Mesothelial cell of epicardium (in vitro differentiated cells): ENCODE measurements around the gene TMEM80. TPM values are rescaled to one million over a fixed set of nuclear protein-coding genes. Genes with fewer than 3 reads are reported as not detected.

Experiments
- DNase-seq, 2 experiments: peaks; one replicate each; pipeline ENCODE4 v3.0.0; 2021; ENCODE audit warnings: low spot score in 2 of 2; ENCODE audit not compliant: unreplicated experiment in 2 of 2
- H3K27ac Mint-ChIP-seq: 2 replicates; pipeline ENCODE4 v1.8.0; 2021; ENCODE audit warnings: mixed read lengths
- H3K27me3 Mint-ChIP-seq: 2 replicates; pipeline ENCODE4 v1.8.0; 2021; ENCODE audit warnings: low read depth, mixed read lengths
- H3K36me3 Mint-ChIP-seq: 2 replicates; pipeline ENCODE4 v1.8.0; 2021; ENCODE audit warnings: mixed read lengths
- H3K4me1 Mint-ChIP-seq: 2 replicates; pipeline ENCODE4 v1.8.0; 2021; ENCODE audit warnings: mixed read lengths
- H3K4me3 Mint-ChIP-seq: 2 replicates; pipeline ENCODE4 v1.8.0; 2021; ENCODE audit warnings: mild to moderate bottlenecking, moderate library complexity, mixed read lengths
- H3K9me3 Mint-ChIP-seq: 2 replicates; pipeline ENCODE4 v1.8.0; 2021; ENCODE audit warnings: mixed read lengths
- total RNA-seq: library from RNA; stranded (reverse); gene quantifications from 3 replicates; pipeline ENCODE4 v1.2.1, GENCODE V29; 2021
- TF ChIP-seq, protein P1 (sequence below): fragments of 200-600 bp; sonication (generic); IDR thresholded peaks from one replicate; pipeline ENCODE4 v1.5.0; 2021; ENCODE audit warnings: antibody characterized with exemption; ENCODE audit not compliant: unreplicated experiment

Gene TMEM80
- total RNA-seq, 1 donor from 2014 or later = 28.7 TPM

DNA sequence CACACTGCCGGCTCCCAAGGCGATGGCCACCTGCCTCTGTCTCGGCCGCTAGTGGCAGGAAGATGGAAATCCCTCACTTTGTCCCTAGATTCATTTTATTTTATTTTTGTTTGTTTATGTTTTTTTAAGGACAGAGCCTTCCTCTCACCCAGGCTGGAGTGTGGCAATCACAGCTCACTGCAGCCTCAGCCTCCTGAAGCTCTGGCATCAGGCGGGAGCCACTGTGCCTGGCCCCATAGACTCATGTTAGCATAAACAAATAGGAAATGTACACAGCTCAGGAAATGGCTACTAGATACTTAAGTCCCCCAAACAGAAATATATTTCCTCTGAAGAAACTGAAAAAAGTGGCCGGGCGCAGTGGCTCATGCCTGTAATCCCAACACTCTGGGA, 3.5 kb downstream of the TMEM80 start:
- H3K4me1 Mint-ChIP-seq = peaks cover 21% of the 10 kb centered on the region
- DNase-seq = no peak
- H3K36me3 Mint-ChIP-seq = peaks cover 1% of the 10 kb centered on the region
- no peaks in the 10 kb centered on the region for H3K27me3 Mint-ChIP-seq
- TF ChIP-seq, protein P1, sequence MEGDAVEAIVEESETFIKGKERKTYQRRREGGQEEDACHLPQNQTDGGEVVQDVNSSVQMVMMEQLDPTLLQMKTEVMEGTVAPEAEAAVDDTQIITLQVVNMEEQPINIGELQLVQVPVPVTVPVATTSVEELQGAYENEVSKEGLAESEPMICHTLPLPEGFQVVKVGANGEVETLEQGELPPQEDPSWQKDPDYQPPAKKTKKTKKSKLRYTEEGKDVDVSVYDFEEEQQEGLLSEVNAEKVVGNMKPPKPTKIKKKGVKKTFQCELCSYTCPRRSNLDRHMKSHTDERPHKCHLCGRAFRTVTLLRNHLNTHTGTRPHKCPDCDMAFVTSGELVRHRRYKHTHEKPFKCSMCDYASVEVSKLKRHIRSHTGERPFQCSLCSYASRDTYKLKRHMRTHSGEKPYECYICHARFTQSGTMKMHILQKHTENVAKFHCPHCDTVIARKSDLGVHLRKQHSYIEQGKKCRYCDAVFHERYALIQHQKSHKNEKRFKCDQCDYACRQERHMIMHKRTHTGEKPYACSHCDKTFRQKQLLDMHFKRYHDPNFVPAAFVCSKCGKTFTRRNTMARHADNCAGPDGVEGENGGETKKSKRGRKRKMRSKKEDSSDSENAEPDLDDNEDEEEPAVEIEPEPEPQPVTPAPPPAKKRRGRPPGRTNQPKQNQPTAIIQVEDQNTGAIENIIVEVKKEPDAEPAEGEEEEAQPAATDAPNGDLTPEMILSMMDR = no peak
- no peak overlapping the region for H3K4me3 Mint-ChIP-seq
- H3K27ac Mint-ChIP-seq = no peak overlapping the region
- no peaks in the 10 kb centered on the region for H3K9me3 Mint-ChIP-seq

GRCh38 chr11:699753-700152, 4.1 kb downstream of the TMEM80 start:
- no peaks in the 10 kb centered on the region for H3K9me3 Mint-ChIP-seq
- no peak overlapping the region for H3K4me3 Mint-ChIP-seq
- H3K36me3 Mint-ChIP-seq = peaks cover 1% of the 10 kb centered on the region
- DNase-seq = no peak
- no peaks in the 10 kb centered on the region for H3K27me3 Mint-ChIP-seq
- H3K4me1 Mint-ChIP-seq = peaks cover 21% of the 10 kb centered on the region
- TF ChIP-seq, protein P1 = no peak
- H3K27ac Mint-ChIP-seq = no peak overlapping the region

DNA sequence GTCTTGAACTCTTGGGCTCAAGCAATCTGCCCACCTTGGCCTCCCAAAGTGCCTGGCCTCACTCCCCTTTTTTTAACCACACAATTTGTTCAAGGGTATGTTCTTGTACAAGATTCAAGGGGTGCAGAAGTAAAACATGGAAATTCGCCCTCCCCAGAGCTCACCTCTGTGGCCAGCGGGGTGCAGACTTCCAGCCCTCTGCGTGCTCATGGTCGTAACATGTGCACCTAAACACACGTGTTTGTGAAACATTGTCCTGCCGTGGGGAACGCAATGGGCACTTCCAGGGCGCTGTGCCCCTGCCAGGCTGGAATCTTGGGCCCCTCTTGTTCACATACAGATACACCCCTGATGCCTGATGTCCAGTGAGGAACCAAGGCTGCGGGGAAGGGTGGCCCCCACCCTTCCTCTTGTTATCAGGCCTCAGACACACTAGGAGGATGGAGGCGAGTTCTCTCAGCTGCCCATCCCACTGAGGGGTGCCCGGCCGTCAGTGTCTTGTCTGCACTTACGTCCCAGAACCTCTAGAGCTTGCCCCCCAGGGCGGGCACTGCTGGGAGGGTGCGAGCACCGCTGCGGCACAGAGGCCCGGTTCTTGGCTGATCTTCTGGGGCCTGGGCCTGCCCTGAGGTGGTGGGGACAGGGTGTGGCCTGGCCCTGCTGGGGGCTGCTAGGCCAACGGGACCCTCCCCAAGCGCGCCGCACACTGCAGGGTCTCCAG, 6.3 kb downstream of the TMEM80 start:
- no peak overlapping the region for H3K27ac Mint-ChIP-seq
- TF ChIP-seq, protein P1 = no peak
- peaks cover 1% of the 10 kb centered on the region for H3K36me3 Mint-ChIP-seq
- H3K9me3 Mint-ChIP-seq = no peaks in the 10 kb centered on the region
- DNase-seq = no peak
- peaks cover 2% of the 10 kb centered on the region for H3K27me3 Mint-ChIP-seq
- H3K4me1 Mint-ChIP-seq = peaks cover 16% of the 10 kb centered on the region
- H3K4me3 Mint-ChIP-seq = no peak overlapping the region

- TF ChIP-seq, protein P1 = no peak
- H3K9me3 Mint-ChIP-seq = no peaks in the 10 kb centered on the region
- no peak overlapping the region for H3K27ac Mint-ChIP-seq
- peaks cover 6% of the 10 kb centered on the region for H3K27me3 Mint-ChIP-seq
- H3K4me3 Mint-ChIP-seq = no peak overlapping the region
- no peak for DNase-seq
- peaks cover 1% of the 10 kb centered on the region for H3K36me3 Mint-ChIP-seq
- H3K4me1 Mint-ChIP-seq = peaks cover 16% of the 10 kb centered on the region
Observed at GRCh38 chr11:702462-703461, 7.1 kb downstream of the TMEM80 start.

- Mint-ChIP-seq H3K9me3 (no peaks in the 10 kb centered on the region), H3K4me3 (no peak overlapping the region), H3K27me3 (peaks cover 6% of the 10 kb centered on the region), H3K27ac (no peak overlapping the region), H3K36me3 (peaks cover 1% of the 10 kb centered on the region), H3K4me1 (peaks cover 16% of the 10 kb centered on the region)
- no peak for DNase-seq
- TF ChIP-seq, protein P1 = no peak
Observed at GRCh38 chr11:703506-703905, 7.9 kb downstream of the TMEM80 start.
